Caki2 (cell line): ENCODE data around the gene TARBP2. TPM values are rescaled to one million over a fixed set of nuclear protein-coding genes. Genes with fewer than 3 reads are reported as not detected.
"Not testable (repeated sequence)": the region's sequence is repeated elsewhere in the genome, so short reads cannot be mapped to it uniquely, and the experiment has no call there.

Experiments
- DNase-seq: peaks from one replicate; pipeline ENCODE4 v3.0.0-alpha.2; 2015; ENCODE audit warnings: low read depth
- in situ Hi-C: cut with HindIII; loops from 2 replicates; pipeline ENCODE4 v1.10.0; 2016; ENCODE audit warnings: low sequenced_read_pairs, low pct_unique_long_range_greater_than_20kb, mixed read lengths
- total RNA-seq: library from RNA; depleted of rRNA; stranded (reverse); fragments of >200 nt; shearing (Covaris generic); gene quantifications from 2 replicates; pipeline ENCODE4 v1.2.3, GENCODE V29; 2014; ENCODE audit warnings: low replicate concordance

Gene TARBP2
- total RNA-seq, 1 experiment from 2014 or later, result 101 TPM

DNA sequence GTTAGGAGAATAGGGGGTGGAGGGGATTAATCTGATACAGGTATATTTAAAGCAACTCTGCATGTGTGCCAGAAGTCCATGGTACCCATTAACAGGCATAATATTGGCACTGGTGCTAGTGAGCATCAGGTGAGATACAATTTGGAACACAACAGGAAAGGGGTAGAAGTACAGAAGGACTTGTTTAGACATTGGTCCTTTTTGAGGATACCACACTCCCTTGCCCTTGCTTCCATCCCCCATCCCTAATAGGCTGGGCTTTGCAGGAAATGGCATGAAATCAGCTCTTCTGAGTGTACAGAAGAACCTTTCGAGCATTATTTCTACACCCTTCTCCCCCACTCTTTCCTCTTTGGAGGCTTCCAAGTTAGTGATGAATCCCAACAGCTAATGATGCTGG is 32.8 kb upstream of the TARBP2 start:
- in situ Hi-C loops, result no loop called here

DNA sequence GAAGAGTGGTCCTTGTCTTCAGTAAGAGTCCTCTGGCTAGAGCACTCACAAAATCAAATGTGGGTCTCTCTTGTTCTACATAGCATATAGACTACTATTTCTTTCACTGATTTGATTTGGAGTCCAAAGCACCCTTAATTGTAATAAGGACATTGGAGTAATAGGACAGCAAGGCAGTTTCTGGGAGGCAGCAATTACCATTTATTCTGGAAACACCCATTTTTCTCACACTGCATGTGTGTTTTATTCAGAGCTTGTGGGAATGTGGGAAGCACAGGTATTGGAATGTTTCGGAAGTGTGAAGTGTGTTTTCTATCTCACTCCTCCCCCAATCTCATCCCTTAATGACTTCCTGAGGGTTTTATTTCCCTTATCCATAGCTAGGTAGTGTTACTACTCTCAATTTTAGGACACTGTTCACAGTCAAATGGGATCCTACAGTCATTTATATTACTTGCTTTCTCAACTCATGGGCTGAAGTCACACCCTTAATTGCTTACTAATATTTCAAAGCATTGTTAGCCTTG is 29.0 kb upstream of the TARBP2 start:
- in situ Hi-C loops, result no loop called here
- DNase-seq, result no peak

More for the DNA sequence above, 32.8 kb upstream of the TARBP2 start:
- no peak for DNase-seq

DNA sequence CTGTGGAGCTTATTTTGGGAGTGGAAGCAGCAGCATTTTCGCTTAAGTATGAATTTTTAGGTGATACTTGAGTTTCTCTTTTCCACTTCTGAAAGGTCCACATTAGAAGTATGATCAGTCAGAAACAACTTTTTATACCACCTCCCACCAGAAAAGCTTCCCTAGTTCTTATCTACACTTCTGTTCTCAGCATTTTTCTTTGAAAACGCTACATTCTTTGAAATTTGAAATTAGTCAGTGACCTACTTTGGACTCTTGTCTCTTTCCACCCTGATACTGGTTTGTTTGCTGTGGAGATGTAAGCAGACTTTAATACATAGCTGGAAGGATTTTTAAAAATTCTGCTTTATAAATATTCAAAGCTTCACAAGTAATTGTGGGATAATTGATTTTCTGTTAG is 27.0 kb upstream of the TARBP2 start:
- DNase-seq, result no peak
- in situ Hi-C loops, result no loop called here

DNA sequence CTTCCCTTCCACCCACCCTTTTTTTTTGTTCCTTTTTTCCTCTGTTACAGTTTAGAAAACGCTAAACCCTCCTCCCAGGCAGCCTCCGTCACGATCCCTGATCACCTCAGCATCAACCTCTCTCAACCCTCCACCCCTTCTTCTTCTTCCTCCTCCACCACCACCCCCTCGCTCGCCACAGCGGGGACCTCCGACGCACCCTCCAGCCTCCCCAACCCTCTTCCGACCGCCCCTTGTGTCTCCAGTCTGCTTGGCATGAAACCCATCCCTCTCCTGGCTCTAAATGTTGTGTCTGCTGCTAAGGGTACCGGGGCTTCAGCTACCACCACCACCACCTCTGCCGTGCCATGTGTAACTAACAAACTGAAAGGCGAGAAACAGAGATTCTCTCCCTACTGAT is 26.3 kb upstream of the TARBP2 start:
- no peak for DNase-seq
- in situ Hi-C loops, result no loop called here

DNA sequence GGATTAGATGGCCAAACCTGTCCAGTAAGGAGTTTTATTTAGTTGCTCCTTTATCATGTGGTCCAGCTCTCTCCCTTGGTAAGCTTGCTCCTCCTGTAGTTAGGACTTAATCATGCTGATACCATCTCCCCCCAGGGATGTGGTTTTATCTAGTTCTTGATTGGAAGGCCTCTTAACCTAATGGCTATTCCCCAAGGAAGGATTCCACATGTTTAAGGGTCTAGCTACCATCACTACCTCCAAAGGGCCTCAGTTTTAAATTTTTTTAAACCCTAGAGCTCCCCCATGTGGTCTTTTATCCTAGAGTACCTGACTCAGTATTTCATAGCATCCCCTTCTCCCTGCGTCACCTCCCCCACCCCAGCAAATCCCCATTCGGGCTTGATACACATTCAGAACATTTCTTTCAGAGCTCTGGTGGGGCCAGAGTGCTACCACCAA is 24.3 kb upstream of the TARBP2 start:
- peak; percentile 47 for DNase-seq
- in situ Hi-C loops, result no loop called here

DNA sequence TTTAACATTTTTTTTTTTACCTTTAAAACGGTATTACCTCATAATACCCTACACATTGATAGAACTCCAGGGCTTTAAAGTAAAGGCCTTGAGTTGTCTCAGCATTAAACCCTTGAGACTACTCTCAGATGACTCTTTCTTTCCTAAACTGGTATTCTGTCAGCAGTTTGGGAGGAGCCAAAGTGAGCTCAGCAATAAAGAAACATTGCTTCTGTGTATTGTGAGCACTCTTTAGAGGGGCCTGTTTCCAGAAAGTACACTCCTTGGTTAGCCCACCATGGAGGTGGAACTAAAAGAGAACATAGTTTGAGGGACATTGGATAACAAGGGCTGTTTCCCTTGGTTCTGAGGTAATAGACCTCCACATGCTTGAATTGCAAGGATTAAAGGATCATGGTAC is 22.2 kb upstream of the TARBP2 start:
- in situ Hi-C loops, result no loop called here
- DNase-seq, result no peak

DNA sequence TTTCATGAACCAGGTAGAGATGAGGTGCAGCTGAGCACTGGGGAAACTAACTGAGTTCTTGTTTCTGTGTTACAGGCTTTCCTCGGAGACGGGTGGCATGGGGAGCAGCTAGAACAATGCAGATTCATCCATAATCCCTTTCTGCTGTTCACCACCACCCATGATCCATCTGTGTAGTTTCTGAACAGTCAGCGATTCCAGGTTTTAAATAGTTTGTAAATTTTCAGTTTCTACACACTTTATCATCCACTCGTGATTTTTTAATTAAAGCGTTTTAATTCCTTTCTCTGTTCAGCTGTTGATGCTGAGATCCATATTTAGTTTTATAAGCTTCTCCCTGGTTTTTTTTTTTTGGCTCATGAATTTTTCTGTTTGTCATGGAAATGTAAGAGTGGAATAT is 21.8 kb upstream of the TARBP2 start:
- in situ Hi-C loops, result no loop called here
- DNase-seq, result no peak

DNA sequence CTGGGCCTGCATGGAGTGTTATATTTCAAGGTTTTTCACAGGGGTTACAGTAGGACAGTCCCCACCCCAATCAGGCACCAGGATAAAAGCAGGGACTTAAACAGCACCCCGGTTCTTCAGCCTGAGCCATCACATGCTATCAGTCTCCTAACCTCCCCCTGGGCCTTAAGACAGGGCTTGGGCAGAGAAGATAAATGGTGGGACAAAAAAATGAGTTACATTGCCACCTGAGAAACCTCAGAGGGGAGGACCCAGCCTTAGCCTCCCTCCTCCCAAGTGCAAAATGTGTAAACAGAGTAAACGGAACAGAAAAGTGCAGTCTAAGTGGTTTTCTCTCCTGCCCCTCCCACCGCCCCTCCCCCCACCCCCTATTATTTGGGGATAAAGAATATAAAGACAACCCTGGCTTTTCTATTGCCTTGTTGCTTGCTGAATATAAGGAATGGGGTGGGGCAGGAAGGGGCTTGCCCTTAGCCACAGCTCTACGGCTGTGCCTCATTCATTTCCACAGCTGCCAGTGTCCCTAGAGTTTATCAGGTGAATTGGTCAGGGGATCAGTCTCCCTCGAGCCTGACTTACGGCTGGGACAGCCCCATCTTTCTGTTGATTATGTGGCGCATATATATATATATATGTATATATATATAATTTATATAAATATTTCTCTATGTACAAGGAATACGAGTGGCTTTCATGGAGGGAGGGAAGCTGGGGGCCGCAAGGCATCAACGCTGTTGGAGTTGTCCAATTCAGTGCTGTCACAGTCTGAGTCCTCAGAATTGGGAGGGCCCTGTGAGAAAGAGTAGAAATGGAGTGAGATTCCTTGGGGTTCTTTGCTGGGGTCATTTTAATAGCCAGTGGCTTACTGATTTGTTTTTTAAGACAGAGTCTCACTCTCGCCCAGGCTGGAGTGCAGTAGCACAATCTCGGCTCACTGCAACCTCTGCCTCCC is 20.3 kb upstream of the TARBP2 start:
- in situ Hi-C loops, result no loop called here
- DNase-seq, result no peak

DNA sequence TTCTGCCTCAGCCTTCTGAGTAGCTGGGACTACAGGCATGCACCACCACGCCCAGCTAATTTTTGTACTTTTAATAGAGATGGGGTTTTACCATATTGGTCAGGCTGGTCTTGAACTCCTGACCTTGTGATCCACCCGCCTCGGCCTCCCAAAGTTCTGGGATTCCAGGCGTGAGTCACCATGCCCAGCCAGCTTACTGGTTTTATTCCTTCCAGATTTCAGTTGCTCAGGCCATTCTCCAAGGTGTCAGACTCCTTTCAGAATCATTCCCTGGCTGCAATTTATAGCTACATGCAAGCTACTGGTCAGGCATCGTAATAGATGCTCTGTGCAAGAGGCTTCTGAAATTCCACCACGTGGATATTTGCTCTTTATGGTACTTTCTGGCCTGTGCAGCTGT is 19.6 kb upstream of the TARBP2 start:
- DNase-seq, result not testable (repeated sequence)

DNA sequence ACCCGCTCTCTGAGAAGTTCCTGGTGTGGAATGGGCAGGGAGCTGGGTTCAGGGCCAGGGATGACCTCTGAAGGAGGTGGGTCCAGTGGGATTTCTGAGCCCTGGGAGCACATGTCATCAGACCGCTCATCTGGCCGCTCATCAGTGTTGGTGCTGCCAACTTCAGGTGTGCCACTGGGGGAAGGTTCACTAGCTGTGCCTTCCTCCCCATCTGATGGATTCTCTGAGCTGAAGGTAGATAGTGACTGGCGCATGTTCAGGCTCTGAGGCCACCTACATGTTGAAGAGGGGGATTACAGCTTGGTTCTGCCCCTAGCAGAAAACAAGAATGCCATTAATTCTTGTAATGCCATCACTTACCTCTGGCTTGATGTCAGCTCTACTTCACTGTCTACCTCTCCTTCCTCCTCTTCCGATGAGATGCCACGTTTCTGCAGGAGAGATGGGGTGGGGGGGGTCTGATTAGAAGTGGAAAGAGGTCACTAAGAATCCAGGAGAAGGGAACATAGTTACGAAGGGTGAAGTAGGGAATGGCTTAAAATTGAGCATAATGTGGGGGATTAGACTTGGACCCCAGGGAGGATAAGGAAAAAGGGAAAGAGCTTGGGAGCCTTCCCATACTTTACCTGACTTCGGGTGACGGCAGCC is 19.0 kb upstream of the TARBP2 start:
- in situ Hi-C loops, result no loop called here

More for the DNA sequence above, 19.6 kb upstream of the TARBP2 start:
- in situ Hi-C loops, result not testable (repeated sequence)

DNA sequence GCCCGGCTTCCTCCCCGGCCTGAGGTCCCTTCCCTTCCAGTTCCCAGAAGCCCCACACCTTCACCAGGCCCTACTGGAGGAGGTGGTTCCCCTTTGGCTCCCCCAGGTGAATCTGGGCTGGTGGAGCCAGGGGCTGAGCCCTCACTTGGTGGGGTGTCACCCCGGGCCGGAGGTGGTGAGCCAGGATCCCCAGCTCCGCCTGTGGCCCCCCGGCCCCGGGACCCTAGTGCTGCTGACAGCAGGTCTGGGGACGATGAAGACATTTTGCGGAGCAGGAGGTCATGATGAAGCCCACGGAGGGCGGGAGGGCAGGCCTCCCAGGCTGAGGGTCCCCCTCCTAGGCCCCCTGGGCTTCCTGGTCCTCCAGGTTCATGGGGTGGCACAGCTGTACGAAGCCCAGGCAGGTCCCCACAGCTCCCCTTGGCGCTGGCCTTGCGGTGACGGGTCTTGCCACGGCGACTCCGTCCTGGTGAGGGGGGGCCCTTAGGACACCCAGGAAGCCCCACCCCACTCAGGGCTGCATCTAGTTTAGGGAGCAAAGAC is 18.4 kb upstream of the TARBP2 start:
- no peak for DNase-seq

More for the DNA sequence above, 19.0 kb upstream of the TARBP2 start:
- peak; percentile 53 for DNase-seq

DNA sequence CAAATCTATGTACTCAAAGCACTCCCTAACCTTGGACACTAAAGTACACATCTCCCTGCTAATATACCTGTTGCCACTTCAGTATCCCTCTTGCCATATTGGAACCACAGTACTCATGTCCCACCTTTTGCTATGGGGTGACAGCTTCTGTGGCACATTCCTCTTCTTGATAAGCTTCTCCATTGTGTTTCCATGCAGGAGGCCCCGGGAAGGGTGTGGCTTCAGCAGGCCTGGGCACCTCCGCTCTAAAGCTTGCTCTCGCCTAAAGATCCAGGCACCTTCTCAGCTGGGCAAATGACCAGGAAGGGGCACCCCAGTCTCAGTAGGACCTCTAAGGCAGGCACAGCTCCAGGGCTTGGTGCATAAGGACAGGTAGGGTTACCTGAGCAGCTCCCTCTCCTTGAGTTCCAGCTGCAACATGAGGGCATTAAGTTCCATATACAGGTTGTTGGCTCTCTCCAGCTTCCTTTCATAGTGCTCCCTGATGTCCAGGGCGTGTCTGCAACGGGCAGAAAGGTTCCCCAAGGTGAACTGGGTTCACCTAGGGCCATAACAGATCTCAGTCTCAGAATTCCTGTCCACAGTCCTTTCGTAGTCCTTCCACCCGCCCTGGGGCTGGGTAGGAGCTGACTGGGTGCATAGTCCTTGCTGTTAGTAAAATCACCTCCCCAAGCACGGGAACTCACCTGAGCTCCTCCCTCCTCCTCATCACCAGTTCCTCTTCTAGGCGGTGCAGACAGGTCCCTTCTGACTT is 17.7 kb upstream of the TARBP2 start:
- in situ Hi-C loops, result no loop called here
- no peak for DNase-seq

More for the DNA sequence above, 18.4 kb upstream of the TARBP2 start:
- in situ Hi-C loops, result no loop called here

DNA sequence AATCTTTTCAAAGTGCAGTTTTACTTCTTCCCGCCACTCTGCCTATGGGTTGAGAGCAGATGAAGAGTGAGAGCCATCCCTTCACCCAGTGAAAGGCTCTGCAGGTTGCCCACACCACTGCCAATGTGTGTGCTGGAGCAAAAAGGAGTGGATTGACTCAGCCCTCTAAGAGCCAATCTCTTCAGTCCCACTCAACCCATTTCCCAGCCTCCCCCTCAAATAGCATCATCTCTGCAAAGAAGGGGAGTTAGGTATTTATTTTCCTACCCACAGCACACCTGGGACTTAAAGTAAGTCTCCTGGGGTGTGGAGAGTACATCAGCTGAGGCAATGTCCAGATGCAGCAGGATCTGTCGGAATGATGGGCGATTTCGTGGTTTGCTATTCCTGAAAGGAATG is 17.1 kb upstream of the TARBP2 start:
- DNase-seq, result no peak
- in situ Hi-C loops, result no loop called here

DNA sequence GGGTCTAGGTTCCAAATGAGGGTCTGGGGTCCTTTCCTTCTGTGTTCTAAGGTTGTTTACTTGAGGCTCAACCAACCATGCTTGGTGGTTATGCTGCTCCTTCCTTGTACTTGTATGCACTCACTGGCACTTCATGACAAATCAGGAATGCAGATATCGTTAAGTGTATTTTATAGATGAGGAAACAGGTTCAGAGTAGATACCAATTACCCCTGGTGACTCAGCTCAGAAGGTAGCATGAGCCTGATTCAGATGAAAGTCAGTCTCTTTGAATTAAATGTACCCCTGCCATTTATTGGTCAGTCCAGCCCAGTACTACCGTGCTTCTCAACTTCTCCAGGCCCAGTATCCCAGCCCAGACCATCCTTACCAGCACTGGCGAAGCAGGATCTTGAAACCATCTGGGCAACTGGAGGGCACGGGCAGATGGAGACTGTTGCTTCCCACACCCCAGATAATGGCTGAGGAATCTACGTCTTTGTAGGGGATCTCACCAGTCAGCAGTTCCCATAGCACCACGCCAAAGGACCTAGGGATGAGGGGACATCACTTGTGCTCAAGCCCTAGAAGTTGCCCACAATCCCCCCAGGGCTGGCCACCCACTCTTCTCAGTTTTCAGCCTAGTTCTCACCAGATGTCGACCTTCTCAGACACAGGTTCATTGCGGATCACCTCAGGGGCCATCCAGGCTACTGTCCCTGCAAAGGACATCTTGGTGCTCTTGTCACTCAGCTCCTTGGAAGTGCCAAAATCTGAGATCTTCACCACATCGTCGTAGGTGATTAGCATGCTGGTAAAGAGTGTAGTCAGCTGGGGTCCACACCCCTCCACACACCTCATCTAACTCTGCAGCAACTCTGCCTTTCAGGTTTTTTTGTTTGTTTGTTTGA is 16.2 kb upstream of the TARBP2 start:
- DNase-seq, result no peak
- in situ Hi-C loops, result no loop called here

DNA sequence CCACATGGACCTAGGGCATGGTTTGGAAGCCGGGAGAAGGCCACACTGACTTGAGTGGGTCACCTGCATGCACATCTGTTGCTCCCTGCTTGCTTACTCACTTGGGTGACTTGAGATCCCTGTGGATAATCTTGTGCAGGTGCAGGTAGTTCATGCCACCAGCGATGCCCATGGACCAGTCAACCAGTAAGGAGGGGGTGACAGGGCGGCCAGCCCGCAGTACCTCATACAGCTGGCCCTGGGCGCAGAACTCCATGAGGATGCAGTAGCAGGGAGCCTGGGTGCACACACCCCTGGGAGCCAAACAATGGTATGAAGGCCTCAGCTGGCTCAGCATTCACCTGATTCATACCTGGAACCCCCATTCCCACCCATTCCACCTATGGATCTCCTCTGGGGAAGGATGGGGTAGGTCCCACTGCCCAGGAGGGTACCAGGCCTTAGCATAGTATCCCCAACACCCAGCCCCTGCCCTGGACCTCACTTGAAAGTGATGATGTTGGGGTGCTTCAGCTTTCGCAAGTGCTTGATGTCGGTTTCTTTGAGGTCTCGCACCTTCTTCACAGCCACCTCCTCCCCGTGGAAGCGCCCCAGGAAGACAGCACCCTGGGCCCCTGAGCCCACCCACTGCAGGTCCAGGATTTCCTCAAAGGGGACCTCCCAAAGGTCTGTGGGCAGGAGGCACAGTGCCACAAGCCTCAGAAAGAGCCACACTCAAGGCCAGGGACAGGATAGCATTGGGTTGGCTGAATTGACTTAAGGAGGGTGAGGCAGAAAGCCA is 14.9 kb upstream of the TARBP2 start:
- in situ Hi-C loops, result no loop called here
- no peak for DNase-seq

DNA sequence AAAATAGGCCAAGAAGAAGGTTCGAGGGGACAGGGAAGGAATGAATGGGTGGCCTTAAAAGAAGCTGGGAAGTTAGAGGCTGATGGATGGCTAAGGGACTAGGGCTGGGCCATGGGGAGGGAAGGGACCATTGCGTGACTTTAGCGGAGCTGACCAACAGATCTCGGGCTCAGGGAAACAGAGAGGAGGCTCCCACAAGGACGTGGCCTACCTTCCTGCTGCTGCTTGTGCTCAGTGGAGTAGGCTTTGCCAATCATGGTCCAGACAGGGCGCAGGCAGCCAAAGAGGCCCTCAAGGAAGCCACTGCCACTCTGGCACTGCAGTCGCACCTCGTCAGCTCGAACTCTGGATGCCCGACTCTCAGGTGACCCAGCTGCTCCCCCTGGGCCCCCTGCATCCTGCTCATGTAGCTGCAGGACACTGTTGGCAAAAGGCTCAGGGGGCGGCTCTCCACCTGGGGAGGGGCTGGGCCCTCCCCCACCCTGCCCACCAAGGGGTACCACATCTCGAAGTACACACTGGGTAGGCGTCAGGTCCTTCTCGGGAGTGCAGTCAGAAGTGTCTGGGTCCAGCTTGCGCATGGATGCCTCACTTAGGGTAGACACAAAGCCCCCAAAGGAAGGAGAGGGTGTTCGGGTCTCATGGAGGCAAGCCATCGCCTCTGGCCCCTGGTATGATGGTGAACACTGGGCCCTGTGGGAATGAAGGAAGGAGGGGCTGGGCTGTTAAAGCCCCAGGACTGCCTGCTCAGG is 14.2 kb upstream of the TARBP2 start:
- DNase-seq, result no peak
- in situ Hi-C loops, result no loop called here
